Ovary (tissue), 3 donors: ENCODE measurements around the gene BRICD5.

Experiments used
- CTCF ChIP-seq, 3 donors: fragments of 450-650 bp in 2 of 3; fragments of 200-600 bp in 1 of 3; IDR thresholded peaks; one replicate each; pipeline versions ENCODE4 v1.5.1 to v1.8.0; 2016 to 2022; ENCODE audit warnings: antibody characterized with exemption in 3 of 3, mild to moderate bottlenecking in 1 of 3
- EP300 ChIP-seq: sonication (generic); formaldehyde crosslinking; IDR thresholded peaks from one replicate; pipeline ENCODE4 v1.6.1; 2017; ENCODE audit warnings: antibody characterized with exemption
- donor health status: DM: no; HTN: no; CAD: no.

DNA sequence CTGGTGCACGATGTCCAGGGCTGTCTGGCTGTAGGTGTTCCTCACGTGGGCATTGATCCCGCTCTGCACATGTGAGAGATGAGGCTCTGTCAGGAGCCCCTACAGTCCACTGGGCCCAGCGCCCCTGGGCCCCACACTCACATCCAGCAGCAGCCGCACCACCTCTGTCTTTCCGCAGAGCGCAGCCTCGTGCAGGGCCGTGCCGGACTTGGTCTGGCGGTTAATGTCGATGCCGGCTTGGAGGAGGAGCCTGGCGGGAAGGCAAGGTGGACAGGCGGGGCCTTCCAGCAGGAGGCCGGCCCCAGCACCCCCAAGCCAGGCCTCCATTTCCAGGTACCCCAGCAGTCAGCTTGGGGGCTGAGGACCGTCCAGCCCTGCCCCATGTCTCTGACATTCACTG is 23.5 kb downstream of the BRICD5 start:
- TF ChIP-seq CTCF (IDR thresholded peaks at IDR 0.05) (no peak), EP300 (no peak)
